HFFc6 (cell line): ENCODE data around the gene RHOBTB3. TPM values are rescaled to one million over a fixed set of nuclear protein-coding genes. Genes with fewer than 3 reads are reported as not detected.

Experiments used
- DNase-seq: peaks from one replicate; pipeline ENCODE4 v3.0.0-alpha.2; 2018
- H3K27ac Mint-ChIP-seq: 2 replicates; pipeline ENCODE4 v1.8.0; 2020; ENCODE audit warnings: mild to moderate bottlenecking, mixed read lengths
- H3K27me3 Mint-ChIP-seq: 2 replicates; pipeline ENCODE4 v1.8.0; 2021; ENCODE audit warnings: mild to moderate bottlenecking, moderate library complexity, mixed read lengths; ENCODE audit not compliant: insufficient read depth
- H3K36me3 Mint-ChIP-seq: 2 replicates; pipeline ENCODE4 v1.8.0; 2021; ENCODE audit warnings: low read depth, mixed read lengths
- H3K4me1 Mint-ChIP-seq: 2 replicates; pipeline ENCODE4 v1.8.0; 2020; ENCODE audit warnings: low read depth, mixed read lengths
- H3K4me3 Mint-ChIP-seq: 2 replicates; pipeline ENCODE4 v1.8.0; 2020; ENCODE audit warnings: mild to moderate bottlenecking, moderate library complexity, mixed read lengths
- H3K9me3 Mint-ChIP-seq: 2 replicates; pipeline ENCODE4 v1.8.0; 2020; ENCODE audit warnings: mild to moderate bottlenecking, mixed read lengths
- CTCF ChIP-seq: fragments of 200-600 bp; sonication (generic); IDR thresholded peaks from 2 replicates; pipeline ENCODE4 v1.5.0; 2021; ENCODE audit warnings: antibody characterized with exemption, mild to moderate bottlenecking
- total RNA-seq, 6 experiments: library from RNA; stranded (reverse); fragmentation: NEBNext Ultra II Directional; extraction: Animal tissue kit (Norgen Biotek cat#: 25700); gene quantifications; 2 replicates in 1 of 6; 3 replicates in 5 of 6; pipeline ENCODE4 v1.2.3, GENCODE V29; 2021

RHOBTB3 gene
- total RNA-seq, 6 experiments from 2014 or later, result 110 to 184 (median 160) TPM

DNA sequence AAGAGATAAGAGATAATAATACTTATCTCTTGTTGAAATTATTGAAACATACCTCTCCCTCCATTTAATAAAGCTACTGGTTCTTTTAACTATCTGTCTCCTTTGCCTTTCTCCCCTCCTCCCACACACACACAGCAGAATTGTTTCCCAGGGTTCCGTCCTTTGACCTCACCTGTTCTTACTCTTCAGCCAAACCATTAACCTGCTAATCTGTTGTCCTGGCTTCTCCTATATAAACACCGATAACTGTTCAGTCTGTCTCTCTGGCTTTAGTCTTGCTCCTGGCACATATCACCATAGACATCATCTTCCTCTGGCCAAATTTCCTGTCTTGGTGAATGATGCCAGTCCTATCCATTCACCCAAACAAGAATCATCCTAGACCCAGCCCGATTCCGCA is 7.7 kb downstream of the RHOBTB3 start:
- peaks cover 5% of the 10 kb centered on the region; the same call in 1 of the 2 replicates for H3K27me3 Mint-ChIP-seq

DNA sequence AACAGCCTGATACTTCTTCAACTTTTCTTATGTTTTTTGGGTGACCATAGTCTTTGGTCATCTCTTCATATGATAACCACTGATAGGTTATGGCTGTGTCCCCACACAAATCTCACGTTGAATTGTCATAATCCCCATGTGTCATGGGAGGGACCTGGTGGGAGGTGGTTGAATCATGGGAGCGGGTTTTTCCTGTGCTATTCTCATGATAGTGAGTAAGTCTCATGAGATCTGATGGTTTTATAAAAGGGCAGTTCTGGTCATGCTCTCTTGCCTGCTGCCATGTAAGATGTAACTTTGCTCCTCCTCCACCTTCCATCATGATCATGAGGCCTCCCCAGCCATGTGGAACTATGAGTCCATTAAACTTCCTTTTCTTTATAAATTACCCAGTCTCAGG is 8.7 kb downstream of the RHOBTB3 start:
- DNase-seq, result no peak
- no peak overlapping the region for H3K4me3 Mint-ChIP-seq
- peaks cover 5% of the 10 kb centered on the region; the same call in 1 of the 2 replicates for H3K27me3 Mint-ChIP-seq
- peaks cover 71% of the 10 kb centered on the region for H3K36me3 Mint-ChIP-seq
- no peaks in the 10 kb centered on the region for H3K9me3 Mint-ChIP-seq
- TF ChIP-seq CTCF, result no peak
- H3K4me1 Mint-ChIP-seq, result peaks cover 79% of the 10 kb centered on the region
- H3K27ac Mint-ChIP-seq, result peak overlapping the region; percentile 45

More for the DNA sequence above, 7.7 kb downstream of the RHOBTB3 start:
- peaks cover 70% of the 10 kb centered on the region for H3K36me3 Mint-ChIP-seq
- TF ChIP-seq CTCF, result no peak
- H3K27ac Mint-ChIP-seq, result no peak overlapping the region
- no peaks in the 10 kb centered on the region for H3K9me3 Mint-ChIP-seq
- DNase-seq, result no peak
- H3K4me1 Mint-ChIP-seq, result peaks cover 83% of the 10 kb centered on the region
- no peak overlapping the region for H3K4me3 Mint-ChIP-seq

DNA sequence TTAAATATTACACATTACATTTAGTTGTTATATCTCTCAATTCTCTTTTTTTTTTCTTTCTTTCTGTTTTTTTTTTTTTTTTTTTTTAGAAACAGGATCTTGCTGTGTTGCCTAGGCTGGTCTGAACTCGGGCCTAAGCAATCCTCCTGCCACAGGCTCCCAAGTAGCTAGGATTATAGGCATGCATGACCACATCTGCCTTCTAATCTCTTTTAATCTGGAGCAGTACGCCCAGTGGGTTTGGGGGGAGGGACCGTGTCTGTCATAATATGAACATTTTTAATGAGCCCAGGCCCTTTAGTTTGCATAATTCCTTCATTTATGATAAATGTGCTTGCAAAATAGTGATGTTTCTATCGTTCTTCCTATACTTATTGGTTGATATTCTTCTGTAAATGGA is 10.3 kb downstream of the RHOBTB3 start:
- TF ChIP-seq CTCF, result no peak
- H3K4me1 Mint-ChIP-seq, result peaks cover 70% of the 10 kb centered on the region
- H3K36me3 Mint-ChIP-seq, result peaks cover 68% of the 10 kb centered on the region
- H3K9me3 Mint-ChIP-seq, result no peaks in the 10 kb centered on the region
- no peak for DNase-seq
- peaks cover 5% of the 10 kb centered on the region; the same call in 1 of the 2 replicates for H3K27me3 Mint-ChIP-seq
- H3K27ac Mint-ChIP-seq, result no peak overlapping the region
- no peak overlapping the region for H3K4me3 Mint-ChIP-seq

DNA sequence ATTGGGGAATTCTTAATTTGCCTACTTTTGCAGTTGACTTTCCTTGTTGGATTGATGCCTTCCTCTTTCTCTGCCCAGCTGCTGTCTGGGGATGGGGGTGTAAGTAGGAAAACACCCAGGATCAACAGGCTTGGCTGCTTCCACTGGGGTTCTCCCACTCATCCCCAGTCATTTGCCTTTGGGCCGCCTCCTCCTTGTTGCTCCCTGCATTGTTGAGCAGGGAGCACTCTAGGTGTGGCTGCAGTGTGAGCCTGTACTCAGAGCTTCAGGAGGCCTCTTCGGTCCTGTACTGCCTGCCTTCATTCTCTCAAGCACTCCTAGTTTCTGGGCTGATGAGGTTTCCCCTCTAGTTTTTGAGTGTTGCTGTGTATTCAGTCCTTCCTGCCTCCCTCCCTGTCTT is 12.1 kb downstream of the RHOBTB3 start:
- Mint-ChIP-seq H3K4me1 (peaks cover 61% of the 10 kb centered on the region), H3K9me3 (no peaks in the 10 kb centered on the region), H3K4me3 (no peak overlapping the region), H3K36me3 (peaks cover 64% of the 10 kb centered on the region), H3K27me3 (peaks cover 5% of the 10 kb centered on the region; the same call in 1 of the 2 replicates), H3K27ac (peak overlapping the region; percentile 42; the same call in 1 of the 2 replicates)
- no peak for DNase-seq
- no peak for TF ChIP-seq CTCF

- Mint-ChIP-seq H3K27ac (no peak overlapping the region), H3K36me3 (peaks cover 60% of the 10 kb centered on the region), H3K4me3 (no peak overlapping the region), H3K27me3 (peaks cover 3% of the 10 kb centered on the region; the same call in 1 of the 2 replicates), H3K9me3 (no peaks in the 10 kb centered on the region), H3K4me1 (peaks cover 54% of the 10 kb centered on the region)
- no peak for DNase-seq
- no peak for TF ChIP-seq CTCF
Observed at GRCh38 chr5:95743877-95744276, 12.7 kb downstream of the RHOBTB3 start.

DNA sequence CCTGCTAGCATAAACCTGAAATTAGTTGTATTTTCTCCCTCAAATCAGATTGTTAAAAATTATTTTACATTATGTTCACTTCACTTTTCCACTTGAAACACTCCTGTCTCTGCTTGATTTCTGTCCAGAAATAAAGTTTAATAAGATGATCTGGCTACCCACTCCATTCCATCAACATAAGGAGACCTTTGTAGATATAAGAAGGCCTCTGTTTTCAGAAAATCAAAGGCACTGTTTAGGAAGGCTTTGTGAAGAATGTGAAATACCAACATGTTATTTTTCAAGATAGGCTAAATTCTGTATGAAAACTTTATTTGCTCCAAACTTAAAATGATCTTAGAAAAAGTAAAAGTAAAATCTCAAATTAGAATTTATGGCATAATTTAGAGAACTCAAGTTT is 15.1 kb downstream of the RHOBTB3 start:
- no peak for TF ChIP-seq CTCF
- peaks cover 40% of the 10 kb centered on the region for H3K4me1 Mint-ChIP-seq
- H3K36me3 Mint-ChIP-seq, result peaks cover 64% of the 10 kb centered on the region
- H3K27ac Mint-ChIP-seq, result no peak overlapping the region
- DNase-seq, result no peak
- H3K4me3 Mint-ChIP-seq, result no peak overlapping the region
- H3K27me3 Mint-ChIP-seq, result peaks cover 1% of the 10 kb centered on the region; the same call in 1 of the 2 replicates
- no peaks in the 10 kb centered on the region for H3K9me3 Mint-ChIP-seq
